DMS53 treated with DMSO at 0.1 percent for 48 hours (cell line): ENCODE measurements around the gene HIRA.
A peak's percentile ranks its signal among the peaks of the same experiment; 100 is the strongest.
"Not testable (repeated sequence)": the region's sequence is repeated elsewhere in the genome, so short reads cannot be mapped to it uniquely, and the experiment has no call there.

Source experiments
- DNase-seq: peaks from one replicate; lab custom pipeline; 2025; ENCODE audit not compliant: unreplicated experiment; lab: John Stamatoyannopoulos, UW

HIRA gene

DNA sequence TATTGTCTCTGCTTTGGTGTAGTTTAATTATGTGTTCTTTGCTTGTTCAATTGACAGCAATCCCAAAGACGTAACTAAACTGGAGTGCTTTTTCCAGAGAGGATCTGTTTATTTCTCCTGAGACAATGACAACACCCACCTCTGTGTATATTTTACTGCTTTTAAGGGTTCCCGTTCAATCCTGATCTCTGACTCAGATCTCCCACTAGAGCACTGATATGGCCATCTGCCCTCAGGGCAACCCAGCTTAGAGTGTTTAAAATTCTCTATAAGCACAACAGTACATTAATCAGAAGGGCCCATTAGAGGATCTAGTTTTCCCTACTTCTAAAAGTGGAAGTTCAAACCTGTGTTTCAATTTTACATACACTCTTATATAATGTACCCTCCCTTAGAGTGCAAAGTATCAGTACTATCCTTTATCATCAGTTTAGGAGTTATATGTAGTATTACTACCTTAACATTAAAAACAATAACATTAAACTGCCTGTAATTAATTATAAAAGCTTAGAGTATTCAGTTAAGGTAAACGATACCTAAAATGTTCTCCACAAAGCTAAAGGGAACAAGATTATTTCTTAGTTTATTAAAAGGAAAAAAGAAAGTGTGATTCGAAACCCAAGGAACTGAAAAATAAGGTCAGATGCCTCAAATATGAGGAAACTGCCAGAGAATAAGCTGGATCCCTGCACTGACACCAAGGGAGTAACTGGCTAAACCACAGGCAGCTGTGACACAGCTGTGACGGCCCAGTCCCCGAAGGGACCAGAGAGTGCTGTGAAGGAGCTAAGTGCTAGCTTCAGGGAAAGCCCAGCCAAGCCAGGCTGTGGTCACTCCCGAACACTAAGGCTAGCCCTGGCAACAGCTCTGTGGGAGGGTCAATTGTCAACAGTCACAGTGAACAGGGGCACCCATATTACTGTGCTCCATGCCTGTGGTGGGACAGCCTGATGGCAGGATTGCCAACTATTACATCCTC is 32.2 kb upstream of the HIRA start:
- DNase-seq, result no peak

DNA sequence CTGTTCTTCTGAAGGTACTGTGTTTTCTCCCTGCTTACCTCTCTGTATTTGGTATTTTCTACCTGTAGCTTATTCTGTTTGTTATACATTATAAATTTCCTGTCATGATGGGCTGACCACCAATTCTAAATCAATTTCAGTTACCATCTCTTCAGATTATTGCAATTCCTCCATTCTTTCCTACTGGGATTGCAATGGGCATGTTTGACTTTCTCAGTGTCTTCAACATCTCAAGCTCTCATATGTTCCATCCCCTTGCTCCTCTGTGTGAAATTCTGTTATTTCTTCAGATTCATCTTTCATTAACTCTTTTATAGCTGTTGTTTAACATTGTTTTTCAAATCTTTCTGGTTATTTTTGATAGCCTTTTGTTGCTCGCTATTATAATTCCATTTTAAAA is 31.5 kb upstream of the HIRA start:
- DNase-seq, result no peak

DNA sequence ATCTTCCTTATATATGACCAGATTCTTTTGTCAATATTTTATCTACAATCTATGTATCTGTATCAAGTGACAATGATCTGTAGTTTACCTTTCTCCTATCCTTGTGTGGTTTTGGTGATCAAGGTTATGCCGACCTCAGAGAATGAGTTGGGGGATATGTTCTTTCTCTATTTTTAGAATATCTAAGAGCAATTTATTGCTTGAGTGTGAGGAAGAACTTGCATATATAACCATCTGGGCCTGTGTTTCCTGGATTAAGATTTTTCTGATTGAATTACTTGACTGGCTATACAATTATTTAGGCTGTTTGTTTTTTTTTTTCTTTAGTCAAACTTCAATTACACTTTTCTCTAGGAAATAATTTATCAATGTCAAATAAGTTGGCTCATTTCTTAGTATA is 30.0 kb upstream of the HIRA start:
- DNase-seq, result no peak

DNA sequence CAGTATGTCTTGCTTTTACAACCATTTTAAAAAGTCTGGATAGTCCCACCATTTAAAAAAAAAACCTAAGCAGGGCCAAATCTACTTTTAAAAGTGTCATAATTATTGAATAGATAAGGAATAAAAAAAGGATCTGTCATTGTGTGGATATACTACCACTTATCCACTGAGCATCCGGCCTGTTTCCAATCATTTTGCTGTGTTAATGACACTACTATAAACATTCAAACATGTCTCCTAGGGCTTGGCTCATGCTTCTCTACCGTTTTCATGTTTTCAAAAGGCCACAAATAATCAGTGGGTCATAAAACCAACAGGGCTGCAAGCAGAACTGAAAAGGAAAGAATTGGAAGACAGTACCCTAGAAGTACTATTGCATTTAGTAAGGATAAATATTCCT is 28.5 kb upstream of the HIRA start:
- DNase-seq, result no peak

DNA sequence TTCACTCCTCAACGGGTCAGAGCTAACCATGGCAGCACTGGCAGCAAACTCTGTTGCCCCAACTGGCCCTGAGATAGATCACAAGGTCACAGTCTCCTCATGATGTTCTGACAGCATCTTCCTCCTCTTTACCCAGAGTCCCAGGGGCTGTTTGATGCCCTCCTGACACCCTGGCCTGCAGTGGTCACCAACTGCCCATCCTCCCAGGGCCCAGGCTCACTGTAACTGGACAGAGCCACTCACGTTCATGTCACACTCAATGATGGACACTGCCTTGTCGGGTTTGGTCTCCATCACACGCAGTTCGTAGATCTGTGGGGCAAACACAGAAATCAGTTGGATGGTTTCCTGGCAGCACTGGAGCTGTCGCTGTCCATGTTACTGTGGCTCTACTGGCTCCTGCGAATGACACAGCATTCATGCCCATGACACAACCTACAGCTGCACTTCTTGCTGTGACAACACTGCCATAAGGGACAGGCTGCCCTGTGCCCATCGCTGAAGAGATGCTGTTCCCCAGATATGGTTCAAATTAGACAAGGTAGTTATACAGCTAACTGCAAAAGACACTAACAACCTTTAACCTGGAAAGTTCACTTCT is 26.4 kb upstream of the HIRA start:
- no peak for DNase-seq

DNA sequence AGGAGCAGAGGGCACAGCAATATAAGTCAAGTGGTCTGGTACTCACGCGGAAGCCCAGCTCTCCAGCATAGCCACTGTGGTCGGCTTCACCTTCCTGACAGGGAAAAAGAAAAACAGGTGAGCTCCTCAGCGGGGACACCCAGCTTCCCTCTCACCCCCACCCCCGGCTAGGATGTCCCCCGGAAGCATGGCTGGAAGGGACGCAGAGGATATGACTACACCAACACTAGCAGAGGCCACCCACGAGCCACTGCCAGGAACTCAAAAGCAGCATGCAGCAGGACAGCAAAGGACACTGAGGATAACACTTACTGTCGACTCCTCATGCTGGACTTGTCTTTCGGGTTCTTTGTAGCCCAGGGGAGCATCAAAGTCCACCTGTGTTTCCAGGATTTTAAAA is 25.0 kb upstream of the HIRA start:
- DNase-seq, result no peak

DNA sequence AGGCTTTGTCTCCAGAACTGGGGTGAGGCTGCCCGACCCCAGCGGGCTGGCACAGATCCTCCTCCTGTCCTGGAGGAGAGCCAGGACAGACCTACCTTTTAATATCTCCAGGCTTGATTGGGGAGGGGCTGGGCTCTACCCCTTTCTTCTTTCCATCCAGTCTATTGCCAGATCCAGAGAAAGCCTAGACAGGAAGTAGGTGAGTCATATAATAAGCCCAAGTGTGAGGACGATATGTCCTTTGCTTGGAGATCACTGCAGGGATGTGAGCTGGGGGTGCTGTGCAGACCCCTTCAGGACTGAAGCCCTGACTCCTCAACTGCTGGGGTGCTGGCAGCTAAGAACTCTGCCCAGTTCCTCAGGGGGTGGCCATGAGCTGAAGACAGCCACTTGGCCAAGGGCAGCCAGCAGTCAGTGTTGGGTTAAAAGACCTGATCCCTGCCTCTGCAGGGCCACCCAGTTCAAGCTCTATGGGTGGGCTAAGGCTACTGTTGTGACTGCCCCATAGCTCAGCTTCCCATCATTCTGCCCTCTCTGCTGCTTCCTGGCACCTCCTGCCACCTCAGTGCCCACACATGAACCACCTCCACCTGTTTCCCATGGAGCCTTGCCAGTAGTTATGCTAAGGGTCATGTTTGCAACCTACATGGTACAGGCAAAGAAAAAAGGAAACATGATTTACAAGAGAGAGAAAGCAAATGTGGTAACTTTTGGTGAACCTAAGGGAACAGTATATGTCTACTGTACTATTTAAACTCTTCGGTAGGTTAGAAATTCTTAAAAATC is 24.2 kb upstream of the HIRA start:
- no peak for DNase-seq

DNA sequence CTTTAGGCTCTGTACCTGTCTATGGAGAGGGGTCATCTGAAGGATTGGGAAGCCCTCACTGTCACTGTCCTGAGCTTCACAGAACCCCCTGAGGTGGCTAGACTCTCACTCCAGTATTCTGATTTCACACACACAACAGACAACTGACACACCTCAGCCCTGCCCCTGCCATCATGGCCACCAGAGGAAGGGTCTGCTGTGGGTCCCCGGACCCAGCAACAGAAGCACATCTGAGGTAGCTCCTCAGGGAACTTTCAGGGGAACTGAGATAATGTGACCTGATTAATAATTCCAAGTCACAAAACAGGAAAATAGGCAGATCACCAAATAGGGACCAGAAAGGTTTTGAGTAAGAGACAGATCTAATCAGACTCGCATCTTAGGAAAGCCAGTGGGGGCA is 23.5 kb upstream of the HIRA start:
- no peak for DNase-seq

DNA sequence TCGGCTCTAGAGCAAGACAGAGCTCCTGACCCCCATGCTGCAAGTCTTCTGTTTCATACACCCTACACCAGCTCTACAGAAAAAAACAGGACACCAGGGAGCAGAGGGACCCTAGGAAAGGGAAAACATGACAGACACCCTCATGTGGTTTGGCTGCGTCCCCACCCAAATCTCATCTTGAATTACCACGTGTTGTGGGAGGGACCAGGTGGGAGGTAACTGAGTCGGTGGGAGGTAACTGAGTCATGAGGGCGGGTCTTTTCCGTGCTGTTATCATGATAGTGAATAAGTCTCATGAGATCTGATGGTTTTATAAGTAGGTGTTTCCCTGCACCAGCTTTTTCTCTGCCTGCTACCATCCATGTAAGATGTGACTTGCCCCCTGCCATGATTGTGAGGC is 22.6 kb upstream of the HIRA start:
- DNase-seq, result no peak

DNA sequence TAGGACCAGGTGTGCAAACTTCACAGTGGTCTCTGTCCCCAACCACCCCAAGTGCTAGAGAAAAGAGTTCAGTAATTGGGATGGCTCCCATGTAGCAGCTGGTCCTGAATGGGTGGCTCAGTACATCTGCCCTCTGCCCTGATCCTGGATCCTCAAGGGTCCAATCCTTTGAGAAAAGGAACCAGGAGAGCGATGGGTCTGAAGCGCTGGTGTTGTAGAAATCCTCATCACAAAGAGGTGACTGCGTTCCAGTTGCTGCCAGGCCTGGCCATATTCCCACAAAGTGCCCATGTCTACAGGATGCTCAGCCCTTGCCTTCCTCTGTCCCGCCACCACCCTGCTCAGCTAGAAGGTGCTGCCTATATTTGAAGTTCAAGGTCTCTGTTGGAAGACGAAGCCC is 22.2 kb upstream of the HIRA start:
- no peak for DNase-seq

DNA sequence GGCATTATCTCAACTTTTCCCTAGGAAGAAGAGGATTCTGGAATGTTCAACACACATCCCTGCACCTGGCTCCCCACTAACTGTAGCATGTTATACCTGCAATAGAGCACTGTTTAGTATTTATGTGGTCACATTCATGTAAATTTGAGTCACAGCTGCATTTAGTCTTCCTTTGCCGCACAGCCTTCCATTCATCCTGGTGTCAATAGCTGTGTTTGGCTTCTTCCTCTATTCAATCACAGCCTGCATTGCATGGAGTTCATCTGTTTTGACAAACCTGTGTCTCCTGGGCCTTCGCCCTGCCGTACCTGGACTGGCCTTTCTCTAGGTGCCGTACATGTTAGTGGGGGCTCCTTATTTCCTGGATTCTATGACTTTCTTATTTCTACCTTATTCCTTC is 20.0 kb upstream of the HIRA start:
- DNase-seq, result no peak

DNA sequence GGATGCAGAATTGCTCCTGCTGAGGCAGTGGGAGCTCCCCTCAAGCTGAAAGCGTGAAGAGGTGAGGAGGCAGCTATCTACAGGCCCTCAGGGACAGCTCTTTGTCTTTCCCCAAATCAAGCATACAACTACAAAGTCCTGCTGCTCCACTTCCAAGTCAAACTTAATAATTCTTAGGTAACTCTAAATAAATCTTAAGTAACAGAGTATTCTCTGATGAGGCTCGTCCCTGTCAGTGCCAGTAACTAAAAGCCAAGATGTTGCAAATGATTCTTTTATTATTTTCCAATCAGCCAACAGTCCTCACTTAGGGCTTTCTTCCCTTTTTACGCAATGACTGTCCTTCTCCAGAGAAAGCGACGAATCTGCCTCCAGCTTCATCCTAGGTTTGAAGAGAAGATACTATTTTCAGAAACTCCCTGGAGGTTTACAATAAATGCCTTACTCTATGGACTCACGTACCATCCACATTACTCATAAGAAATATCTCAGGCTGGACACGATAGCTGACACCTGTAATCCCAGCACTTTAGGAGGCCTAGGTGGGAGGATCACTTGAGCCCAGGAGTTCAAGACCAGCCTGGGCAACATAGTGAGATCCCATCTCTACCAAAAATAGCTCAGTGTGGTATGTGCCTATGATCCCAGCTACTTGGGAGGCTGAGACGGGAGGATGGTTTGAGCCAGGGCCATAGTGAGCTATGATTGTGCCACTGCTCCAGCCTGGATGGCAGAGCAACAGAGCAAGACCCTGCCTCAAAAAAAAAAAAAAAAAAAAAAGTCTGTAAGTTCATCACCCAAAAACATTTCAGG is 19.0 kb upstream of the HIRA start:
- no peak for DNase-seq

DNA sequence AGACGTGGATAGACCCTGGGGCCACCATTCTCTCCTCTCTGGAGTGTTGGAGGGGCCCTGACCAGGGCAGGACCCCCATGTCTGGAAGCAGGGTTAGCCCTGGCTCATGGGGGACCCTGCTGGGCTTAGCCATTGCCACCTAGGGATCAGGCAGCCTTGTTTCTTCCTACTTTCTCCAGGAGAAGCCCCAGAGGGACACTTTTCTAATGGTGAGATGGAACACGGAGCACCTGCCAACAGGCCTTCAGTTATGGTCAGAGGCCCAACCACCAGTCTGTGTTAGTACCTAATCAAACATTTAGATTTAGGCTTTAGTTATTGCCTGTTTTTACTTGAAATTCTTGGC is 17.9 kb upstream of the HIRA start:
- no peak for DNase-seq

DNA sequence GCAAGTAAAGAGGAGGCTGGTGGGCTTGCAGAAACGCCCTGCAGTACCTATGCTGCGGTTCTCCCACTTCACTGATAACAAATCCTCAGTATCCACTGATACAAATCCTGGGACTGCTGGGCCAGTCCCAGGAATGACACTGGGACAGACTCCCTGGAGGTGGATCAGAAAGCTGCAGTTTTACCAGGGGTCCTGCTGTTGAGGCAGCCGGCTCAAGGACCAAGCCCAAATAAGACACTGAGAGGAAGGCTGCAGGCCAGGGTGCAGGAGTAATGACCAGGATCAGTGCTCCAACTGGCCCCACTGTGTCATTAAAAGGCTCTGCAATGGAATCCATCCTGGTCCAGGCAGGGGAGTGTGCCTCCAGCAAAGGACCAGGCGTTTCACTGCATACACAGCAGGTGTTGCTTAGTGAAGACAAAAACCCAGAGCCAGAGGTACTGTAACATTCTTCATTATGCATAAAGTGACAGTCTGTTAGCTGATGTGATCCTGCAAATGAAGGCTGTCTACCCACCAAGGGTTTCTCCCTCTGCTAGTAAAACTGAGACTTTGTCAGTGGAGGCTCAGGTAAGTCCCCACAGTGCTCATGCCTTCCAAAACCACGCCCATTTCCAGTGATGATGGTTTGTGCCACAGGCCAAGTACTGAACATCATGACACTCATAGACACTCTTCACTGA is 17.3 kb upstream of the HIRA start:
- no peak for DNase-seq

DNA sequence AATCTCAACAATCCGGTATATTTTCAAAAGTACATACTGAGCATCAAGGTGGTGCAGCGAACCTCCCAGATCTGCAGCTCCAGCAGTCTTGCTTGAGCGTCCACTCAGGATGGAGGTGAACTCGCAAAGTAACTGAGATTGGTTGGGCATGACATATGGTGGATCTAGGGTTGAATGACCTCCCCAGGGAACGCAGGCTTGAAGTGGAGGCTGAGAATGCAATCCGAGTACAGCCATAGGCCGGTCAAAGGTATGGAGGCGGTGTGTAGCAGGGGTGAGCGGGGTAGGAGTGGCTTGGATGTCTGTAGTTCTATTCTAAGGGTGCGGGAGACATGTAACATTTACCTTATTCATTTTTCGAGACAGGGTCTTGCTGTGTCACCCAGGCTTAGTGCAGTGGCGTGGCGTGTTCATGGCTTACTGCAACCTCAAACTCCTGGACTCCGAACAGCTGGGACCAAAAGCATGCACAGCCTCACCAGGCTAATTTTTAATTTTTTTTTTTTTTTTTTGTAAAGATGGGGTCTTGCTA is 16.6 kb upstream of the HIRA start:
- DNase-seq, result peak; percentile 26

DNA sequence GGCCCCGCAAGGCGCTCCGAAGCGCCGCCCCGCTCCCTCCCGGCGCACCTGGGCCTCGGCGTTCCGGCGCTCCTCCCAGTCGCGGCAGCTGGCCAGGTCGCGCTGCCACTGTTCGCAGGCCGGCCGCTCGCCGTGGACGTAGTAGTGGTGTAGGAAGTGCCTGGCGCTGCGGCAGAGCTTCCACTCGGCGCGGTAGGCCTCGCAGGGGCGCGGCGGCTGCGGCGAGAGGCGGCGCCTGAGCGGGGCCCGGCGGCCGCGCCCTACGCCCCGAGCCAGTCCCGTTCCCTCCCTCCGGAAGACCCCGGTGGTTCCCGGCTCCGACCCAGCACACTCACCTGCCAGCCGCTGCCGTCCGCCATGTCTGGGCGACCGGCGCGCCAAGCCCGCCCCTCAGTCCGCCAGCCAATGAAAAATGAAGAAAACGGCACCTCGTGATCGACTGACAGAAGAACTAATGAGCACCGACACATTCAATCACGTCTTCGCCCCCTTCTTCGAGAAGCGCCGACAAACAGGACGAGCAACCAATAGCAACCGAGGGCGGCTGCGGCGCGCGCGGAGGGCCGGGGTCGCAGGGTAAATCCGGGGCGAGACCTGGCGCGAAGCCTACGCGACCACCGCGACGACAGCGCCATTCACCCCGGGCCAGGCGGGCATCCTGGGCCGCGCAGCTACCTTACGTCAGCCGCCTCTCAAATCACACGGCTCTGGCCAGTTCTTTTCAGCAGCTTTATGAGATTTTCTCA is 16.0 kb upstream of the HIRA start, which contains the start of gene C22orf39:
C22orf39 (minus strand) TSS at position 382 of the 746 bp plus-strand sequence; CDS start at position 359, 23 bp downstream.
- peak; percentile 47 for DNase-seq

DNA sequence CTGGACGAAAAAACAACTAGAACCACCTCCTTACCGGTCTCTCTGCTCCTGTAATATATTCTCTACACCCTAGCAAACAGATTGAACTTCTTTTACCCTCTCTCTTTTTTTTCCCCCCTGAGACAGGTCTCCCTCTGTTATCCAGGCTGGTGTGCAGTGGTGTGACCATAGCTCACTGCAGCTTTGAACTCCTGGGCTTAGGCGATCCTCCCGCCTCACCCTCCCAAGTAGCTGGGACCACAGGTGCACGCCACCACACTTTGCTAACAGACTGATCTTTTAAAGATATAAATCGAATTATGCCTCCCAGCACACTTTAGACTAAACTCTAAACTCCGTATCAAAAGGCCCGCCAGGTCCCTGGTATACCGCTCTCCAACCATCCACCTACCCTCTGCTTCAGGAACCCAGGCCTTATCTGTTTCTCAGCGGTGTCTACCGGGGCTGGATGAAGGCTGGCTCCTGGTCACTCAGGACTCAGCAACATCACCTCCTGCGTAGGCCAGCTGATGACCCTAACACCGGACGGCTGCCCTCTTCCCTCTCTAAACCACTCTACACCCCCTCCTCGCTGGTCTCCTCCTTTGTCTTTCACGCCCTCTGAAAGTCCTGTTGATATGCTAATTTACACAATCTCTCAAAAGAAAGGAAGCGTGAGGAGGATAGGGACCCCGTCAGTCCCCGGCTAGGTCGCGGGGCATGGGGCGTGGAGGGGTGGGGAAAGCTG is 15.2 kb upstream of the HIRA start:
- DNase-seq, result no peak

DNA sequence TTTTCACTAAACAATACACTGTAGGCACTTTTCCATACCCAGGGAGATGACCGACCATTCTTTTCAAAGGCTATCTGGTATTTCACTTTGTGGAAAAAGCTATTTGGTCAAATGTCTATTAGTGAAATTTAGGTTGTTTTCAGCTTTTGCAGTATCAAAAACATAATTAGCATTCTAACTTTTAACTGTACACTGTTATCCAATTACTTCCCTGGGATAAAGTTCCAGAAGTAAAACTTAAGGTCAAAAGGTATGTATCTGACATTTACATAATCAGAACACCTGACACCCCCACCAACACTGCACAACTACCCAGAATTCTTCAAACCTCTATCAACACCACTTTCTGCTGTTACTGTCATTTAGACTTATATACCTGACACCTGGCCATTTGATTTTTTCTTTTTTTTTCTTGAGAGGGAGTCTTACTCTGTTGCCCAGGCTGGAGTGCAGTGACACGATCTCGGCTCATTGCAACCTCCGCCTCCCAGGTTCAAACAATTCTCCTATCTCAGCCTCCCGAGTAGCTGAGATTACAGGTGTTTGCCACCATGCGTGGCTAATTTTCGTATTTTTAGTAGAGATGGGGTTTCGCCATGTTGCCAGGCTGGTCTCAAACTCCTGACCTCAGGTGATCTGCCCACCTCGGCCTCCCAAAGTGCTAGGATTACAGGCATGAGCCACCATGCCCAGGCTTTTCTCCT is 13.9 kb upstream of the HIRA start:
- DNase-seq, result not testable (repeated sequence)
